Karpas-422 (cell line): ENCODE results near the gene LCE2A. TPM values are rescaled to one million over a fixed set of nuclear protein-coding genes. Genes with fewer than 3 reads are reported as not detected.

ENCODE experiments used
- DNase-seq: peaks from one replicate; pipeline ENCODE4 v3.0.0-alpha.2; 2015
- H2AFZ ChIP-seq: fragments of 200-600 bp; sonication (generic); 2 replicates; pipeline ENCODE4 v1.6.1; 2014; ENCODE audit warnings: antibody characterized with exemption, low read length, mixed read lengths
- H3K27ac ChIP-seq: fragments of 200-600 bp; sonication (generic); 2 replicates; pipeline ENCODE4 v1.5.1; 2014; ENCODE audit warnings: mild to moderate bottlenecking, low read length, moderate library complexity
- H3K27me3 ChIP-seq: fragments of 200-600 bp; sonication (generic); 2 replicates; pipeline ENCODE4 v1.6.1; 2014; ENCODE audit warnings: low read length, mixed read lengths
- H3K36me3 ChIP-seq: fragments of 200-600 bp; sonication (generic); 2 replicates; pipeline ENCODE4 v1.6.1; 2014; ENCODE audit warnings: low read length, mixed read lengths; ENCODE audit not compliant: insufficient read depth
- H3K4me1 ChIP-seq: fragments of 200-600 bp; sonication (generic); 2 replicates; pipeline ENCODE4 v1.6.1; 2014; ENCODE audit warnings: mild to moderate bottlenecking, low read length, mixed read lengths
- H3K4me2 ChIP-seq: fragments of 200-600 bp; sonication (generic); 2 replicates; pipeline ENCODE4 v1.6.1; 2014; ENCODE audit warnings: low read length, low read depth, mild to moderate bottlenecking; ENCODE audit not compliant: poor library complexity, severe bottlenecking
- H3K4me3 ChIP-seq: fragments of 200-600 bp; sonication (generic); 2 replicates; pipeline ENCODE4 v1.5.1; 2014; ENCODE audit warnings: mild to moderate bottlenecking, antibody characterized with exemption, low read length, mixed read lengths
- H3K79me2 ChIP-seq: fragments of 200-600 bp; sonication (generic); 2 replicates; pipeline ENCODE4 v1.6.1; 2014; ENCODE audit warnings: mild to moderate bottlenecking, low read length, mixed read lengths
- H3K9ac ChIP-seq: fragments of 200-600 bp; sonication (generic); 2 replicates; pipeline ENCODE4 v1.6.0; 2014; ENCODE audit warnings: low read length
- H3K9me2 ChIP-seq: fragments of 200-600 bp; sonication (generic), shearing (Covaris generic); replicated peaks from 2 replicates; pipeline ENCODE4 v1.6.0; 2014; ENCODE audit warnings: mild to moderate bottlenecking, low read length, moderate library complexity; ENCODE audit not compliant: insufficient read depth
- H3K9me3 ChIP-seq: fragments of 300-700, 200-600 bp; sonication (generic); 2 replicates; pipeline ENCODE4 v1.6.1; 2014; ENCODE audit warnings: low read length, mixed read lengths
- H4K20me1 ChIP-seq: fragments of 200-600 bp; sonication (generic); 2 replicates; pipeline ENCODE4 v1.6.1; 2014; ENCODE audit warnings: mild to moderate bottlenecking, antibody characterized with exemption, low read length, low read depth; ENCODE audit not compliant: insufficient read depth
- total RNA-seq: library from RNA; depleted of rRNA; stranded (reverse); fragments of >200 nt; shearing (Covaris generic); gene quantifications from 2 replicates; pipeline ENCODE4 v1.2.3, GENCODE V29; 2014; ENCODE audit warnings: low replicate concordance; rRNA removed

Gene LCE2A
- total RNA-seq, 1 experiment from 2014 or later = not detected

DNA sequence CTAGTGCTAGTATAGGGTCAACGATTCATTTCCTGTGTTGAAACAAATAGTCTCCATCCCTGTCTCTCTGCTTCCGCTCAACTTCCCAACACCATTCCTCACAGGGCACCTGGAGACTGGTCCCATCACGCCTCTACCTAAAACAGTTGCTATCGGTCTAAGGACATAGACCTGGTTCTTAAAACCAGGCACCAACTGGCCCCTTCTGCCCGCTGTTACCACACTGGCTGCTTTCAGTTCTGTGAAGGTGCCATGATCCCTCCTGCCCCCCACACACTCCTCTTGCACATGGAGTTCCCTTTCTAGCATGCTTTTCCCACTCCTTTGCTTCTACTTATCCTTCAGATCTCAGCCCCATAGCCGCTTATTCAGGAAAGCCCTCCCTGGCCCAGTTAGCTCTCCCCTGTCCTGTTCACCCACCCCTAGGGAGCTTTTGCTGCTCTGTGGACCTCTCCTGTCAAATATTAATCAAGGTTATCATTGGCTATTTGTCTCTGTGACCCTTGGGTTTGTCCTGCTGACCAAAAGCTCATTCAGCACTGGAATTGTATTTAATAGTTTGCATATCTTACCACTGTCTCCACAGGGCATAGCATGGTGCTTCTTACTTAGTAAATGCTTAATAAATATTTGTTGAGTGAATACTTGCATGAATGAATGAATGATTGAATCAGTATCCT, 47.8 kb downstream of the LCE2A start:
- Histone ChIP-seq H3K9me2 (no peaks in the 10 kb centered on the region), H2AFZ (no peak overlapping the region), H3K27me3 (no peaks in the 10 kb centered on the region), H3K9ac (no peak overlapping the region), H3K4me1 (no peaks in the 10 kb centered on the region), H3K9me3 (no peaks in the 10 kb centered on the region), H3K27ac (no peak overlapping the region), H4K20me1 (no peaks in the 10 kb centered on the region), H3K79me2 (no peaks in the 10 kb centered on the region), H3K36me3 (no peaks in the 10 kb centered on the region), H3K4me2 (no peak overlapping the region), H3K4me3 (no peak overlapping the region)
- DNase-seq = no peak

DNA sequence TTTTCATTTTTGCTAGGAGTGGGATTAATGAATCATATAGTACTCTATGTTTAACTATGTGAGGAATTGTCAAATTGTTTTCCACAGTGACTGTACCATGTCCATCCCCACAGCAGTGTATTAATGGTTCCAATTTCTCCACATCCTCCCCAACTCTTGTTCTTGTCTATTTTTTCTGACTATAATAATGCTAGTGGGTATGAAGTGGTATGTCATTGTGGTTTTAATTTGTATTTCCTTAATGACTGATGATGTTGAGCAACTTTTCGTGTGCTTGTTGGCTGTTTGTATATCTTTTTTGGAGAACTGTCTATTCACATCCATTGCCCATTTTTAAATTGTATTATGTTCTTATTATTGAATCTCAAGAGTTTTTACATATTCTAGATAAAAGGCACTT, 49.7 kb downstream of the LCE2A start:
- H4K20me1 ChIP-seq = no peaks in the 10 kb centered on the region
- H3K4me2 ChIP-seq = no peak overlapping the region
- H3K36me3 ChIP-seq = no peaks in the 10 kb centered on the region
- no peak overlapping the region for H3K27ac ChIP-seq
- no peak for DNase-seq
- no peak overlapping the region for H2AFZ ChIP-seq
- no peaks in the 10 kb centered on the region for H3K27me3 ChIP-seq
- H3K4me1 ChIP-seq = no peaks in the 10 kb centered on the region
- no peaks in the 10 kb centered on the region for H3K9me3 ChIP-seq
- no peak overlapping the region for H3K4me3 ChIP-seq
- H3K9me2 ChIP-seq = no peaks in the 10 kb centered on the region
- H3K79me2 ChIP-seq = no peaks in the 10 kb centered on the region
- H3K9ac ChIP-seq = no peak overlapping the region

Other genes with a start within 250 kb of the LCE2A start
- not detected in 2 replicates for gene LCE5A, start 187.5 kb upstream of the LCE2A start, total RNA-seq
- gene CRCT1, start 183.9 kb upstream of the LCE2A start, total RNA-seq = not detected in 2 replicates
- gene LCE3E, start 131.6 kb upstream of the LCE2A start, total RNA-seq = not detected in 2 replicates
- gene LCE3D, start 117.8 kb upstream of the LCE2A start, total RNA-seq = not detected in 2 replicates
- not detected in 2 replicates for gene LCE3C, start 98.1 kb upstream of the LCE2A start, total RNA-seq
- gene LCE3B, start 84.5 kb upstream of the LCE2A start, total RNA-seq = not detected in 2 replicates
- gene LCE3A, start 75.2 kb upstream of the LCE2A start, total RNA-seq = not detected in 2 replicates
- not detected in 2 replicates for gene LCE2D, start 35.0 kb upstream of the LCE2A start, total RNA-seq
- gene LCE2C, start 23.1 kb upstream of the LCE2A start, total RNA-seq = not detected in 2 replicates
- gene LCE2B, start 12.2 kb upstream of the LCE2A start, total RNA-seq = not detected in 2 replicates
- not detected in 2 replicates for gene LCE4A, start 9.8 kb downstream of the LCE2A start, total RNA-seq
- gene KPRP, start 59.7 kb downstream of the LCE2A start, total RNA-seq = not detected in 2 replicates
- not detected in 2 replicates for gene LCE1F, start 76.8 kb downstream of the LCE2A start, total RNA-seq
- gene LCE1E, start 87.9 kb downstream of the LCE2A start, total RNA-seq = not detected in 2 replicates
- gene LCE1D, start 98.4 kb downstream of the LCE2A start, total RNA-seq = not detected in 2 replicates
- gene LCE1C, start 108.3 kb downstream of the LCE2A start, total RNA-seq = not detected in 2 replicates
- gene LCE1B, start 113.6 kb downstream of the LCE2A start, total RNA-seq = not detected in 2 replicates
- gene LCE1A, start 129.1 kb downstream of the LCE2A start, total RNA-seq = not detected in 2 replicates
- not detected in 2 replicates for gene LCE6A, start 144.5 kb downstream of the LCE2A start, total RNA-seq
- gene LCE7A, start 161.7 kb downstream of the LCE2A start, total RNA-seq = not detected in 2 replicates
- gene SMCP, start 180.0 kb downstream of the LCE2A start, total RNA-seq = not detected in 2 replicates
- not detected in 2 replicates for gene IVL, start 210.2 kb downstream of the LCE2A start, total RNA-seq
- not detected in 2 replicates for gene SPRR5, start 248.9 kb downstream of the LCE2A start, total RNA-seq